Mesenchymal stem cell (in vitro differentiated cells and primary cell): ENCODE data around the gene ADAM12.

ENCODE experiments used
- DNase-seq: peaks from one replicate; pipeline ENCODE4 v3.0.0-alpha.2; 2013
- H2AFZ ChIP-seq: one replicate; pipeline ENCODE4 v1.6.1; 2013; ENCODE audit warnings: low read depth, mild to moderate bottlenecking, control low read depth, inconsistent platforms, low read length, moderate library complexity
- H2AK5ac ChIP-seq: 2 replicates; pipeline ENCODE4 v1.6.1; 2013; ENCODE audit warnings: low read length, moderate library complexity, mild to moderate bottlenecking, inconsistent platforms; ENCODE audit not compliant: severe bottlenecking
- H2BK120ac ChIP-seq: one replicate; pipeline ENCODE4 v1.6.1; 2013; ENCODE audit warnings: low read depth, mild to moderate bottlenecking, inconsistent platforms, low read length, moderate library complexity
- H2BK12ac ChIP-seq, 2 experiments: one replicate each; pipeline ENCODE4 v1.6.1; 2013; ENCODE audit warnings: inconsistent platforms in 2 of 2, low read length in 2 of 2, mild to moderate bottlenecking in 2 of 2, moderate library complexity in 2 of 2, control low read depth in 1 of 2
- H2BK15ac ChIP-seq: one replicate; pipeline ENCODE4 v1.6.1; 2013; ENCODE audit warnings: mild to moderate bottlenecking, low read depth, inconsistent platforms; ENCODE audit not compliant: poor library complexity, severe bottlenecking
- H2BK5ac ChIP-seq: 2 replicates; pipeline ENCODE4 v1.6.1; 2013; ENCODE audit warnings: low read depth, mild to moderate bottlenecking, low read length, control low read depth, inconsistent platforms; ENCODE audit not compliant: poor library complexity, severe bottlenecking
- H3K14ac ChIP-seq, 2 experiments: one replicate each; pipeline ENCODE4 v1.6.1; 2013; ENCODE audit warnings: inconsistent platforms in 2 of 2, low read length in 2 of 2, control low read depth in 1 of 2, mild to moderate bottlenecking in 1 of 2, moderate library complexity in 1 of 2
- H3K18ac ChIP-seq, 2 experiments: one replicate each; pipeline ENCODE4 v1.6.1; 2013; ENCODE audit warnings: inconsistent platforms in 2 of 2, low read length in 2 of 2, control low read depth in 1 of 2, low read depth in 1 of 2, mild to moderate bottlenecking in 1 of 2
- H3K23ac ChIP-seq, 2 experiments: one replicate each; pipeline ENCODE4 v1.6.1; 2013; ENCODE audit warnings: inconsistent platforms in 2 of 2, low read length in 2 of 2, mild to moderate bottlenecking in 2 of 2, moderate library complexity in 2 of 2, control low read depth in 1 of 2
- H3K27ac ChIP-seq: 2 replicates; pipeline ENCODE4 v1.5.1; 2013; ENCODE audit warnings: mild to moderate bottlenecking, moderate library complexity, low read length, control low read depth, inconsistent platforms; ENCODE audit not compliant: poor library complexity, severe bottlenecking
- H3K27me3 ChIP-seq, 2 experiments: 2 replicates each; pipeline versions ENCODE4 v1.6.1 to v1.7.0; 2013; ENCODE audit warnings: low read length in 2 of 2, mild to moderate bottlenecking in 2 of 2, moderate library complexity in 2 of 2, control low read depth in 1 of 2, inconsistent platforms in 1 of 2; ENCODE audit not compliant: control insufficient read depth in 1 of 2, insufficient read depth in 1 of 2
- H3K36me3 ChIP-seq, 2 experiments: 2 replicates each; pipeline versions ENCODE4 v1.6.1 to v1.7.0; 2013; ENCODE audit warnings: low read length in 2 of 2, control low read depth in 1 of 2, inconsistent platforms in 1 of 2, low read depth in 1 of 2, mild to moderate bottlenecking in 1 of 2; ENCODE audit not compliant: insufficient read depth in 2 of 2, control insufficient read depth in 1 of 2
- H3K4ac ChIP-seq, 2 experiments: one replicate each; pipeline ENCODE4 v1.6.1; 2013; ENCODE audit warnings: inconsistent platforms in 2 of 2, low read length in 2 of 2, mild to moderate bottlenecking in 2 of 2, moderate library complexity in 2 of 2, control low read depth in 1 of 2, low read depth in 1 of 2
- H3K4me1 ChIP-seq: 2 replicates; pipeline ENCODE4 v1.6.1; 2013; ENCODE audit warnings: low read depth, low read length, control low read depth; ENCODE audit not compliant: control insufficient read depth, insufficient read depth
- H3K4me2 ChIP-seq: 2 replicates; pipeline ENCODE4 v1.6.1; 2013; ENCODE audit warnings: low read length, mild to moderate bottlenecking, inconsistent platforms; ENCODE audit not compliant: poor library complexity, severe bottlenecking
- H3K4me3 ChIP-seq, 2 experiments: 2 replicates each; pipeline versions ENCODE4 v1.5.1 to v1.7.0; 2013; ENCODE audit warnings: low read length in 2 of 2, mild to moderate bottlenecking in 2 of 2, control low read depth in 1 of 2, low read depth in 1 of 2; ENCODE audit not compliant: insufficient read depth in 1 of 2
- H3K79me1 ChIP-seq: replicated peaks from 2 replicates; pipeline ENCODE4 v1.6.1; 2013; ENCODE audit warnings: mild to moderate bottlenecking, control low read depth, low read length, inconsistent platforms; ENCODE audit not compliant: poor library complexity, severe bottlenecking
- H3K9ac ChIP-seq: 2 replicates; pipeline ENCODE4 v1.7.0; 2013; ENCODE audit warnings: mild to moderate bottlenecking, low read length, moderate library complexity
- H3K9me3 ChIP-seq: 2 replicates; pipeline ENCODE4 v1.7.0; 2013; ENCODE audit warnings: mild to moderate bottlenecking, low read length; ENCODE audit not compliant: control insufficient read depth
- H4K8ac ChIP-seq: one replicate; pipeline ENCODE4 v1.6.1; 2013; ENCODE audit warnings: inconsistent platforms, mild to moderate bottlenecking, low read length, moderate library complexity
- H4K91ac ChIP-seq: one replicate; pipeline ENCODE4 v1.6.1; 2013; ENCODE audit warnings: mild to moderate bottlenecking, low read length, inconsistent platforms
- WGBS: methylation state at CpG from one replicate; pipeline ENCODE4 v1.1.7; 2013; ENCODE audit warnings: mixed read lengths; 5-methylcytosine and 5-hydroxymethylcytosine counted together

The ADAM12 gene

DNA sequence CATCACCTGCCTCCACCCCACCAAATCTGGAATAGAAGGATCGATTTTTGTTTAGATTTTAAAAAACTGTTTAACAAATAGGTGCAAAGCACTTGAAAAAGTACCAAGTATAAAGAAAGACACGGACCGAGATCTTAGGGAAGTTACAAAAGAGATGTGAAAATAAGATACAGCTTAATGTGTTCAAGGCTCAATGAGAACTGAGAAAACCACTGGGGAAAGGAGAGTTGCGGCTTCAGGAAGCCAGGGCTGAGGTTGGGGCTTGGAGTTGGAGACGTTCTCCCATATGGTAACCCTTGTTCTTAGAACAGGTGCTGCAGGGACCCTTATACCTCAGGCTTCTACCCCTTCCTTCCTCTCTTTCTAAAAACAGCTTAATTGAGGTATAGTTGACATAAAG is 351.8 kb downstream of the ADAM12 start:
- H2AFZ ChIP-seq: no peak overlapping the region
- WGBS: 94% methylated on average over 4 of the region's 5 CpGs
- no peak overlapping the region for H3K4ac ChIP-seq

DNA sequence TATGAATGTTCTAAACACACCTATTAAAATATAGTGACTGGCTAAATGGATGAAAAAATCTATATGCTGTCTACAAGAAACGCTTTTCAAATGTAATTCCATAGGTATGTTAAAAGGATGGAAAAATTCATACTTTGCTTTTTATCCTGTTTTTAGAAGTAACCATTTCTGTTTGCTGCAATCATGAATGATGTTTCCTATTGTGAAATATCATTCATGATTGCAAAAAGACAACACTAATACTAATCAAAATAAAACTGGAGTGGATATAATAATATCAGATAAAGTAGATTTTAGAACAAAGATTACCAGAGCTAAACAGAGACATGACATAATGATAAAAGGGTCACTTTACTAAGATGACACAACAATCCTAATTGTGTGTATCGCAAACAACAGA is 353.7 kb downstream of the ADAM12 start:
- Histone ChIP-seq H2AFZ (no peak overlapping the region), H3K36me3 (peaks cover 18 to 99% of the 10 kb centered on the region in 2 experiments), H3K23ac (no peak overlapping the region), H3K79me1 (no peaks in the 10 kb centered on the region), H3K27ac (no peak overlapping the region), H3K4ac (no peak overlapping the region), H2AK5ac (no peak overlapping the region), H3K18ac (no peak overlapping the region), H3K4me1 (no peaks in the 10 kb centered on the region), H3K14ac (no peak overlapping the region), H3K4me2 (no peak overlapping the region), H3K9me3 (peaks cover 25% of the 10 kb centered on the region), H4K91ac (no peak overlapping the region), H4K8ac (no peak overlapping the region), H2BK5ac (no peak overlapping the region), H2BK12ac (no peak overlapping the region), H3K4me3 (no peak overlapping the region), H3K9ac (no peak overlapping the region), H2BK120ac (no peak overlapping the region), H3K27me3 (no peaks in the 10 kb centered on the region), H2BK15ac (no peak overlapping the region)
- 100% methylated on average over 1 of the region's 2 CpGs for WGBS
- no peak for DNase-seq

More for the DNA sequence above, 351.8 kb downstream of the ADAM12 start:
- Histone ChIP-seq H3K27me3 (no peaks in the 10 kb centered on the region), H4K91ac (no peak overlapping the region), H2AK5ac (no peak overlapping the region), H3K4me3 (no peak overlapping the region), H3K4me1 (peaks cover 2% of the 10 kb centered on the region), H3K9ac (no peak overlapping the region), H3K14ac (no peak overlapping the region), H2BK15ac (no peak overlapping the region), H3K79me1 (no peaks in the 10 kb centered on the region), H3K4me2 (no peak overlapping the region), H3K9me3 (peaks cover 20% of the 10 kb centered on the region), H3K27ac (no peak overlapping the region), H3K18ac (no peak overlapping the region), H3K23ac (no peak overlapping the region), H2BK5ac (no peak overlapping the region), H2BK120ac (no peak overlapping the region), H2BK12ac (no peak overlapping the region), H3K36me3 (peaks cover 27 to 99% of the 10 kb centered on the region in 2 experiments), H4K8ac (no peak overlapping the region)
- DNase-seq: no peak

DNA sequence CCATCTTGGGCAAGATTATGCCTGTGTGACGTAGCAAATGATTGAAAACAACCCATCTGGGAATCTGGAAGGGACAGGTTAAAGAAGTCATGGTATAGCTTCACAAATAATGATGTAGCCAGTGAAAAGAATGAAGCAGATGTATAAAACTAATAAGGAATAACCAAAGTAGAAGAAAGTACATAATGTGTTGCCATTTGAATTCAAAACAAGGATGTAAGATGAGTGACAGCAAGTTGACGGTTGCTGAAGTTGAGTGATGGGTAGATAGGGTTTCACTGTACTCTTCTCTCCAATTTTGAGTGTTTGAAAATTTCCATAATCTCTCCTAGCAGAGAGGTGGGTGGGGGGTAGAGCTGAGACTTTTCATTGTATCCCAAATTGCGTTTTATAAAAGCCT is 358.3 kb downstream of the ADAM12 start:
- Histone ChIP-seq H2AFZ (no peak overlapping the region), H4K91ac (no peak overlapping the region), H3K4me2 (no peak overlapping the region), H4K8ac (no peak overlapping the region), H3K9ac (no peak overlapping the region), H3K36me3 (peaks cover 3 to 98% of the 10 kb centered on the region in 2 experiments), H3K4ac (no peak overlapping the region), H3K9me3 (peaks cover 46% of the 10 kb centered on the region), H2BK120ac (no peak overlapping the region), H3K18ac (no peak overlapping the region), H2BK12ac (no peak overlapping the region), H3K23ac (no peak overlapping the region), H3K4me3 (no peak overlapping the region), H3K27me3 (no peaks in the 10 kb centered on the region), H3K4me1 (no peaks in the 10 kb centered on the region), H3K27ac (no peak overlapping the region), H2AK5ac (no peak overlapping the region), H2BK15ac (no peak overlapping the region), H3K79me1 (peaks cover 3% of the 10 kb centered on the region), H3K14ac (no peak overlapping the region), H2BK5ac (no peak overlapping the region)
- WGBS: 94% methylated on average over 3 of the region's 3 CpGs
- no peak for DNase-seq

DNA sequence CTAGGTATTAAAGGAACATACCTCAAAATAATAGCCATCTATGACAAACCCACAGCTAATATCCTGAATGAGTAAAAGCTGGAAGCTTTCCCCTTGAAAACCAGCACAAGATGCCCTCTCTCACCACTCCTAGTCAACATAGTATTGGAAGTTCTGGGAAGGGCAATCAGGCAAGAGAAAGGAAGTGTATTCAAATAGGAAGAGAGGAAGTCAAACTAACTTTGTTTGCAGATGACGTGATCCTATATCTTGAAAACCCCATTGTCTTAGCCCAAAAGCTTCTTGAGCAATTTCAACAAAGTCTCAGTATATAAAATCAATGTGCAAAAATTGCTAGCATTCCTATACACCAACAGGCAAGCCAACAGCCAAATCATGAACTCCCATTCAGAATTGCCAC is 360.6 kb downstream of the ADAM12 start:
- no peaks in the 10 kb centered on the region for H3K4me1 ChIP-seq
- no peak overlapping the region for H2BK12ac ChIP-seq
- no peak overlapping the region for H3K23ac ChIP-seq
- H4K8ac ChIP-seq: no peak overlapping the region
- H3K9me3 ChIP-seq: peaks cover 26% of the 10 kb centered on the region
- no peak overlapping the region for H2BK5ac ChIP-seq
- H2AFZ ChIP-seq: no peak overlapping the region
- no peak overlapping the region for H3K9ac ChIP-seq
- no peak overlapping the region for H2BK120ac ChIP-seq
- H3K4me3 ChIP-seq: no peak overlapping the region
- peaks cover 4% of the 10 kb centered on the region for H3K79me1 ChIP-seq
- H2BK15ac ChIP-seq: no peak overlapping the region
- no peaks in the 10 kb centered on the region for H3K27me3 ChIP-seq
- H3K36me3 ChIP-seq: peaks cover 3 to 96% of the 10 kb centered on the region in 2 experiments
- no peak overlapping the region for H3K4ac ChIP-seq
- H3K18ac ChIP-seq: no peak overlapping the region
- H3K4me2 ChIP-seq: no peak overlapping the region
- no peak overlapping the region for H3K27ac ChIP-seq
- 100% methylated on average over 1 of the region's 1 CpG for WGBS
- no peak overlapping the region for H4K91ac ChIP-seq
- no peak overlapping the region for H3K14ac ChIP-seq
- DNase-seq: no peak
- no peak overlapping the region for H2AK5ac ChIP-seq
